K562 (cell line): ENCODE results near the gene GABPB2. TPM values are rescaled to one million over a fixed set of nuclear protein-coding genes. Genes with fewer than 3 reads are reported as not detected.

Experiments used
- DIDO1 ChIP-seq: fragments of 450-650 bp; IDR thresholded peaks from 2 replicates; pipeline ENCODE4 v1.6.1; 2016; ENCODE audit warnings: low read depth, missing biosample characterization, missing genetic modification characterization
- GTF2A2 ChIP-seq: IDR thresholded peaks from 2 replicates; pipeline ENCODE4 v1.6.1; 2016; ENCODE audit warnings: mild to moderate bottlenecking, missing genetic modification characterization, missing compliant biosample characterization
- MECOM ChIP-seq: fragments of 250-450 bp; sonication (Bioruptor Pico); IDR thresholded peaks from 2 replicates; pipeline ENCODE4 v1.8.0; 2022; ENCODE audit warnings: inconsistent platforms
- NCOR1 ChIP-seq: fragments of 450-650 bp; IDR thresholded peaks from 2 replicates; pipeline ENCODE4 v1.6.1; 2016; ENCODE audit warnings: mild to moderate bottlenecking, moderate library complexity
- NEUROD1 ChIP-seq: fragments of 150-350 bp; IDR thresholded peaks from 2 replicates; pipeline ENCODE4 v1.6.1; 2014; ENCODE audit warnings: borderline replicate concordance, low read length, low read depth; ENCODE audit not compliant: partially characterized antibody
- ZNF23 ChIP-seq: fragments of 250-450 bp; sonication (Bioruptor Pico); IDR thresholded peaks from 2 replicates; pipeline ENCODE4 v1.4.0; 2020; ENCODE audit warnings: mild to moderate bottlenecking
- ZNF239 ChIP-seq: fragments of 250-450 bp; sonication (Bioruptor Pico); IDR thresholded peaks from 2 replicates; pipeline ENCODE4 v1.4.0; 2020; ENCODE audit warnings: mild to moderate bottlenecking
- ZNF280B ChIP-seq: fragments of 250-450 bp; sonication (Bioruptor Pico); IDR thresholded peaks from 2 replicates; pipeline ENCODE4 v1.5.1; 2021; ENCODE audit warnings: mild to moderate bottlenecking
- ZNF408 ChIP-seq: fragments of 250-450 bp; sonication (Bioruptor Pico); IDR thresholded peaks from 2 replicates; pipeline ENCODE4 v1.4.0; 2020; ENCODE audit warnings: low read depth, mild to moderate bottlenecking, moderate library complexity
- ZNF507 ChIP-seq: conservative IDR thresholded peaks from 2 replicates; pipeline ENCODE4 v1.6.1; 2017; ENCODE audit warnings: missing genetic modification characterization, missing compliant biosample characterization
- polyA plus RNA-seq, 8 experiments: library from polyadenylated mRNA; depleted of rRNA in 4 of 8; stranded (reverse) in 5 of 8; unstranded in 3 of 8; fragments of >200 nt; fragmentation: Nextera tagmentation in 2 of 8; fragmentation: Illumina TruSeq in 1 of 8; extraction: Ambion mirVana in 2 of 8; extraction: Trizol in 1 of 8; gene quantifications; 2 replicates each; pipeline versions ENCODE4 v1.2.1 to v1.2.3, GENCODE V29; 2011 to 2014; ENCODE audit warnings: inconsistent platforms in 1 of 8, missing spikeins in 1 of 8
- total RNA-seq, 7 experiments: library from RNA; depleted of rRNA in 6 of 7; stranded (reverse); fragments of >200 nt in 6 of 7; fragmentation: Illumina TruSeq in 2 of 7; extraction: Trizol in 2 of 7; gene quantifications; 2 replicates each; pipeline versions ENCODE4 v1.2.1 to v1.2.3, GENCODE V29; 2011 to 2021; ENCODE audit warnings: low replicate concordance in 1 of 7
- TF ChIP-seq, protein P1 (sequence below): sonication (generic); formaldehyde crosslinking; IDR thresholded peaks from 2 replicates; pipeline ENCODE4 v1.9.0; 2022; ENCODE audit warnings: mild to moderate bottlenecking, missing genetic modification reagents
- TF ChIP-seq, protein P2 (sequence below): fragments of 450-650 bp; IDR thresholded peaks from 2 replicates; pipeline ENCODE4 v1.6.1; 2016; ENCODE audit warnings: mild to moderate bottlenecking, moderate library complexity

The GABPB2 gene
- total and polyA plus RNA-seq, 9 of the 15 experiments (the other 6 are each of a cell fraction or from before 2014, with no cell fraction given): 2.2 to 13.3 (median 6.1) TPM

GRCh38 chr1:151059109-151060006 lies 11.2 kb upstream of the GABPB2 start, which contains the start of gene CDC42SE1 (continued):
- TF ChIP-seq, protein P1, sequence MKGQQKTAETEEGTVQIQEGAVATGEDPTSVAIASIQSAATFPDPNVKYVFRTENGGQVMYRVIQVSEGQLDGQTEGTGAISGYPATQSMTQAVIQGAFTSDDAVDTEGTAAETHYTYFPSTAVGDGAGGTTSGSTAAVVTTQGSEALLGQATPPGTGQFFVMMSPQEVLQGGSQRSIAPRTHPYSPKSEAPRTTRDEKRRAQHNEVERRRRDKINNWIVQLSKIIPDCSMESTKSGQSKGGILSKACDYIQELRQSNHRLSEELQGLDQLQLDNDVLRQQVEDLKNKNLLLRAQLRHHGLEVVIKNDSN (CRISPR knock-in tag): no peak
- no peak for TF ChIP-seq ZNF507
- TF ChIP-seq ZNF23 (CRISPR knock-in tag): no peak
- no peak for TF ChIP-seq ZNF280B (CRISPR knock-in tag)
- no peak for TF ChIP-seq MECOM (CRISPR knock-in tag)
- TF ChIP-seq, protein P2, sequence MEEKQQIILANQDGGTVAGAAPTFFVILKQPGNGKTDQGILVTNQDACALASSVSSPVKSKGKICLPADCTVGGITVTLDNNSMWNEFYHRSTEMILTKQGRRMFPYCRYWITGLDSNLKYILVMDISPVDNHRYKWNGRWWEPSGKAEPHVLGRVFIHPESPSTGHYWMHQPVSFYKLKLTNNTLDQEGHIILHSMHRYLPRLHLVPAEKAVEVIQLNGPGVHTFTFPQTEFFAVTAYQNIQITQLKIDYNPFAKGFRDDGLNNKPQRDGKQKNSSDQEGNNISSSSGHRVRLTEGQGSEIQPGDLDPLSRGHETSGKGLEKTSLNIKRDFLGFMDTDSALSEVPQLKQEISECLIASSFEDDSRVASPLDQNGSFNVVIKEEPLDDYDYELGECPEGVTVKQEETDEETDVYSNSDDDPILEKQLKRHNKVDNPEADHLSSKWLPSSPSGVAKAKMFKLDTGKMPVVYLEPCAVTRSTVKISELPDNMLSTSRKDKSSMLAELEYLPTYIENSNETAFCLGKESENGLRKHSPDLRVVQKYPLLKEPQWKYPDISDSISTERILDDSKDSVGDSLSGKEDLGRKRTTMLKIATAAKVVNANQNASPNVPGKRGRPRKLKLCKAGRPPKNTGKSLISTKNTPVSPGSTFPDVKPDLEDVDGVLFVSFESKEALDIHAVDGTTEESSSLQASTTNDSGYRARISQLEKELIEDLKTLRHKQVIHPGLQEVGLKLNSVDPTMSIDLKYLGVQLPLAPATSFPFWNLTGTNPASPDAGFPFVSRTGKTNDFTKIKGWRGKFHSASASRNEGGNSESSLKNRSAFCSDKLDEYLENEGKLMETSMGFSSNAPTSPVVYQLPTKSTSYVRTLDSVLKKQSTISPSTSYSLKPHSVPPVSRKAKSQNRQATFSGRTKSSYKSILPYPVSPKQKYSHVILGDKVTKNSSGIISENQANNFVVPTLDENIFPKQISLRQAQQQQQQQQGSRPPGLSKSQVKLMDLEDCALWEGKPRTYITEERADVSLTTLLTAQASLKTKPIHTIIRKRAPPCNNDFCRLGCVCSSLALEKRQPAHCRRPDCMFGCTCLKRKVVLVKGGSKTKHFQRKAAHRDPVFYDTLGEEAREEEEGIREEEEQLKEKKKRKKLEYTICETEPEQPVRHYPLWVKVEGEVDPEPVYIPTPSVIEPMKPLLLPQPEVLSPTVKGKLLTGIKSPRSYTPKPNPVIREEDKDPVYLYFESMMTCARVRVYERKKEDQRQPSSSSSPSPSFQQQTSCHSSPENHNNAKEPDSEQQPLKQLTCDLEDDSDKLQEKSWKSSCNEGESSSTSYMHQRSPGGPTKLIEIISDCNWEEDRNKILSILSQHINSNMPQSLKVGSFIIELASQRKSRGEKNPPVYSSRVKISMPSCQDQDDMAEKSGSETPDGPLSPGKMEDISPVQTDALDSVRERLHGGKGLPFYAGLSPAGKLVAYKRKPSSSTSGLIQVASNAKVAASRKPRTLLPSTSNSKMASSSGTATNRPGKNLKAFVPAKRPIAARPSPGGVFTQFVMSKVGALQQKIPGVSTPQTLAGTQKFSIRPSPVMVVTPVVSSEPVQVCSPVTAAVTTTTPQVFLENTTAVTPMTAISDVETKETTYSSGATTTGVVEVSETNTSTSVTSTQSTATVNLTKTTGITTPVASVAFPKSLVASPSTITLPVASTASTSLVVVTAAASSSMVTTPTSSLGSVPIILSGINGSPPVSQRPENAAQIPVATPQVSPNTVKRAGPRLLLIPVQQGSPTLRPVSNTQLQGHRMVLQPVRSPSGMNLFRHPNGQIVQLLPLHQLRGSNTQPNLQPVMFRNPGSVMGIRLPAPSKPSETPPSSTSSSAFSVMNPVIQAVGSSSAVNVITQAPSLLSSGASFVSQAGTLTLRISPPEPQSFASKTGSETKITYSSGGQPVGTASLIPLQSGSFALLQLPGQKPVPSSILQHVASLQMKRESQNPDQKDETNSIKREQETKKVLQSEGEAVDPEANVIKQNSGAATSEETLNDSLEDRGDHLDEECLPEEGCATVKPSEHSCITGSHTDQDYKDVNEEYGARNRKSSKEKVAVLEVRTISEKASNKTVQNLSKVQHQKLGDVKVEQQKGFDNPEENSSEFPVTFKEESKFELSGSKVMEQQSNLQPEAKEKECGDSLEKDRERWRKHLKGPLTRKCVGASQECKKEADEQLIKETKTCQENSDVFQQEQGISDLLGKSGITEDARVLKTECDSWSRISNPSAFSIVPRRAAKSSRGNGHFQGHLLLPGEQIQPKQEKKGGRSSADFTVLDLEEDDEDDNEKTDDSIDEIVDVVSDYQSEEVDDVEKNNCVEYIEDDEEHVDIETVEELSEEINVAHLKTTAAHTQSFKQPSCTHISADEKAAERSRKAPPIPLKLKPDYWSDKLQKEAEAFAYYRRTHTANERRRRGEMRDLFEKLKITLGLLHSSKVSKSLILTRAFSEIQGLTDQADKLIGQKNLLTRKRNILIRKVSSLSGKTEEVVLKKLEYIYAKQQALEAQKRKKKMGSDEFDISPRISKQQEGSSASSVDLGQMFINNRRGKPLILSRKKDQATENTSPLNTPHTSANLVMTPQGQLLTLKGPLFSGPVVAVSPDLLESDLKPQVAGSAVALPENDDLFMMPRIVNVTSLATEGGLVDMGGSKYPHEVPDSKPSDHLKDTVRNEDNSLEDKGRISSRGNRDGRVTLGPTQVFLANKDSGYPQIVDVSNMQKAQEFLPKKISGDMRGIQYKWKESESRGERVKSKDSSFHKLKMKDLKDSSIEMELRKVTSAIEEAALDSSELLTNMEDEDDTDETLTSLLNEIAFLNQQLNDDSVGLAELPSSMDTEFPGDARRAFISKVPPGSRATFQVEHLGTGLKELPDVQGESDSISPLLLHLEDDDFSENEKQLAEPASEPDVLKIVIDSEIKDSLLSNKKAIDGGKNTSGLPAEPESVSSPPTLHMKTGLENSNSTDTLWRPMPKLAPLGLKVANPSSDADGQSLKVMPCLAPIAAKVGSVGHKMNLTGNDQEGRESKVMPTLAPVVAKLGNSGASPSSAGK: no peak
- TF ChIP-seq ZNF408: no peak
- no peak for TF ChIP-seq GTF2A2 (tag)
- TF ChIP-seq ZNF239: no peak
- TF ChIP-seq DIDO1 (tag): no peak
- no peak for TF ChIP-seq NEUROD1
- TF ChIP-seq NCOR1: peak; percentile 92
